A549 treated with AZD9567 at 1 μM for 4 hours (cell line): ENCODE results near the gene GRIN3B. TPM values are rescaled to one million over a fixed set of nuclear protein-coding genes. Genes with fewer than 3 reads are reported as not detected.

Experiments
- total RNA-seq: library from RNA; stranded (reverse); fragments of 200-300 nt; extraction: Qiagen RNA extraction; gene quantifications from 5 replicates; pipeline ENCODE4 v1.2.3, GENCODE V29; 2022; ENCODE audit not compliant: insufficient read depth

The GRIN3B gene
- total RNA-seq, result 2.0 to 3.7 TPM (median 3.3 TPM) in 4 of 5 replicates, not detected in the other

GRCh38 chr19:1000095-1000494 lies at the start of gene GRIN3B:
Gene GRIN3B, plus strand, starts transcription at chr19:1000419. Its CDS starts 19 bp downstream, at chr19:1000438.

GRCh38 chr19:984165-984967 lies 15.9 kb upstream of the GRIN3B start, which contains the start of gene WDR18:
Gene WDR18, plus strand, starts transcription at chr19:984345. Its CDS starts 9 bp downstream, at chr19:984354.

GRCh38 chr19:1020868-1021425 lies 20.7 kb downstream of the GRIN3B start, which contains the start of gene TMEM259:
Gene TMEM259, minus strand, starts transcription at chr19:1021123. Its CDS starts 127 bp downstream, at chr19:1020996.

GRCh38 chr19:1025960-1026782 lies 26.0 kb downstream of the GRIN3B start, which contains the start of gene CNN2:
Gene CNN2, plus strand, starts transcription at chr19:1026608. Its CDS starts 54 bp downstream, at chr19:1026662.

GRCh38 chr19:1039646-1040475 lies 39.6 kb downstream of the GRIN3B start, which contains the start of gene ABCA7:
Gene ABCA7, plus strand, starts transcription at chr19:1040107. Its CDS starts 1,255 bp downstream, at chr19:1041362.

Other genes starting within 250 kb of the GRIN3B start
- 63.4 to 77.5 TPM (median 76.5 TPM) in 5 replicates for gene MISP, start 249.3 kb upstream of the GRIN3B start, total RNA-seq
- 220 to 256 TPM (median 229 TPM) in 5 replicates for gene PTBP1, start 203.0 kb upstream of the GRIN3B start, total RNA-seq
- 2.9 to 4.8 TPM (median 4.2 TPM) in 5 replicates for gene PLPPR3, start 178.5 kb upstream of the GRIN3B start, total RNA-seq
- gene AZU1, start 172.6 kb upstream of the GRIN3B start, total RNA-seq, result 0.22 to 0.41 TPM (median 0.27 TPM) in 4 of 5 replicates, not detected in the other
- 0.20 to 0.55 TPM (median 0.32 TPM) in 4 of 5 replicates, not detected in the other for gene PRTN3, start 159.4 kb upstream of the GRIN3B start, total RNA-seq
- gene ELANE, start 148.1 kb upstream of the GRIN3B start, total RNA-seq, result 0.09 to 0.18 TPM (median 0.12 TPM) in 4 of 5 replicates, not detected in the other
- gene CFD, start 140.8 kb upstream of the GRIN3B start, total RNA-seq, result 19.2 to 25.8 TPM (median 23.5 TPM) in 5 replicates
- gene MED16, start 107.2 kb upstream of the GRIN3B start, total RNA-seq, result 16.3 to 22.4 TPM (median 19.0 TPM) in 5 replicates
- gene RNU6-9, start 106.9 kb upstream of the GRIN3B start, total RNA-seq, result not detected in 5 replicates
- 20.0 to 43.9 TPM (median 40.6 TPM) in 5 replicates for gene R3HDM4, start 87.2 kb upstream of the GRIN3B start, total RNA-seq
- 0.28 to 0.65 TPM (median 0.43 TPM) in 4 of 5 replicates, not detected in the other for gene KISS1R, start 83.1 kb upstream of the GRIN3B start, total RNA-seq
- gene ARID3A, start 74.4 kb upstream of the GRIN3B start, total RNA-seq, result 3.2 to 5.1 TPM (median 3.9 TPM) in 5 replicates
- gene WDR18, start 16.1 kb upstream of the GRIN3B start, total RNA-seq, result 45.2 to 72.8 TPM (median 66.3 TPM) in 5 replicates
- gene TMEM259, start 20.7 kb downstream of the GRIN3B start, total RNA-seq, result 81.7 to 126 TPM (median 123 TPM) in 5 replicates
- not detected in 5 replicates for gene RNU6-2, start 21.1 kb downstream of the GRIN3B start, total RNA-seq
- 59.2 to 96.5 TPM (median 67.0 TPM) in 5 replicates for gene CNN2, start 26.2 kb downstream of the GRIN3B start, total RNA-seq
- 11.2 to 16.3 TPM (median 13.7 TPM) in 5 replicates for gene ABCA7, start 39.7 kb downstream of the GRIN3B start, total RNA-seq
- gene ARHGAP45, start 66.7 kb downstream of the GRIN3B start, total RNA-seq, result 2.6 to 3.2 TPM (median 2.9 TPM) in 5 replicates
- gene POLR2E, start 95.0 kb downstream of the GRIN3B start, total RNA-seq, result 209 to 249 TPM (median 237 TPM) in 5 replicates
- 423 to 497 TPM (median 483 TPM) in 5 replicates for gene GPX4, start 103.6 kb downstream of the GRIN3B start, total RNA-seq
- gene SBNO2, start 173.8 kb downstream of the GRIN3B start, total RNA-seq, result 21.9 to 34.8 TPM (median 32.8 TPM) in 5 replicates
- gene STK11, start 205.4 kb downstream of the GRIN3B start, total RNA-seq, result 23.6 to 38.2 TPM (median 35.2 TPM) in 5 replicates
- gene CBARP, start 237.6 kb downstream of the GRIN3B start, total RNA-seq, result 4.1 to 4.9 TPM (median 4.9 TPM) in 5 replicates
- 73.2 to 172 TPM (median 163 TPM) in 5 replicates for gene ATP5F1D, start 241.3 kb downstream of the GRIN3B start, total RNA-seq
- 37.1 to 51.8 TPM (median 48.1 TPM) in 5 replicates for gene MIDN, start 248.2 kb downstream of the GRIN3B start, total RNA-seq